Heart left ventricle (tissue), 13 donors: ENCODE data around the gene SELENOM.

Source experiments
- CTCF ChIP-seq, 12 donors: fragments of 200-600 bp; sonication (generic) in 4 of 12; IDR thresholded peaks; one replicate each; pipeline versions ENCODE4 v1.5.0 to v1.8.0; 2018 to 2022; ENCODE audit warnings: antibody characterized with exemption in 12 of 12, mild to moderate bottlenecking in 5 of 12
- POLR2A ChIP-seq, 2 donors: fragments of 450-650 bp; IDR thresholded peaks; one replicate each; pipeline ENCODE4 v1.6.1; 2017; ENCODE audit warnings: antibody characterized with exemption in 2 of 2, mild to moderate bottlenecking in 2 of 2, moderate library complexity in 2 of 2
- donor health status: ischemic (EF 13 %, LVEDD 7.1; RV severe dilation, severe dysfunction).
- donor health status: DM: no; HTN: yes; CAD: no.
- donor health status: DM: no; HTN: no; CAD: no.
- donor health status: ischemic (EF 25% LVEDD 6.9; RV normal size, moderate dysfunction).
- donor health status: ischemic (EF 25% LVEDD 5.7; RV mildly dilated, moderate dysfunction).
- donor health status: ischemic (EF 35%, LVEDD 5.7; RV mildly dilated, moderate dysfunction).
- donor health status: nonischemic (EF 11% LVEDD 7.7; RV severe dilation, severe dysfunction).
- donor health status: DM: yes; HTN: yes; CAD: no.
- donor health status: PGD.
- donor health status: ischemic (EF 29% LVEDD 5.4; RV normal size, mild dysfunction).
- donor health status: nonischemic (EF 23%, LVEDD 6.1; RV moderate dilation, normal function).

- no peak for TF ChIP-seq CTCF (IDR thresholded peaks at IDR 0.05)
- TF ChIP-seq POLR2A (IDR thresholded peaks at IDR 0.05), result no peak
These were observed 8.7 kb downstream of the SELENOM start for GRCh38 chr22:31098632-31099110.
